Activated CD4-positive, CD25-positive, alpha-beta regulatory T cell (primary cell): ENCODE data around the gene THSD4.
"Not testable (repeated sequence)": the region's sequence is repeated elsewhere in the genome, so short reads cannot be mapped to it uniquely, and the experiment has no call there.

ENCODE experiments used
- DNase-seq, 4 experiments: peaks; one replicate each; lab custom pipeline; 2025; lab: John Stamatoyannopoulos, UW

THSD4 gene

GRCh38 chr15:71189718-71190117 lies 74.4 kb downstream of the THSD4 start:
- DNase-seq = no peak

DNA sequence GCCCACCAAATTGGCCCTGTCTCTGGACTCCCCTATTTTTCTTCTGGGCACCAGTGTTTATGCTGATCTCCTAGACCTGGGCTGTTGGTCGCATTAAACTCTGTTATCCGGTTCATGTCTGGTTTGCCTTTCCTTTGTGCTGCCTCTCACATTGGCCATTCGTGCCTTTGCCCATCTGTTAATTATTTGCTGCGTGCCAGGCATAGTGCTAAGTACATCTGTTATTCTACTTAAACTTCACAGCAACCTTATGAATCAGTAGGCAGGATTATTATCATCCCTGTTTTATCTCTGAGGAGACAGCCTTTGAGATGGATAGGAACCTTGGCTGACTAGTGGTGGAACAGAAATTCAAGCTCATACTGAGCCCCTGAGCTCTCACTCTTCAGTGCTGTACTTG lies 76.0 kb downstream of the THSD4 start:
- no peak for DNase-seq

GRCh38 chr15:71192816-71193215 lies 77.5 kb downstream of the THSD4 start:
- no peak for DNase-seq

DNA sequence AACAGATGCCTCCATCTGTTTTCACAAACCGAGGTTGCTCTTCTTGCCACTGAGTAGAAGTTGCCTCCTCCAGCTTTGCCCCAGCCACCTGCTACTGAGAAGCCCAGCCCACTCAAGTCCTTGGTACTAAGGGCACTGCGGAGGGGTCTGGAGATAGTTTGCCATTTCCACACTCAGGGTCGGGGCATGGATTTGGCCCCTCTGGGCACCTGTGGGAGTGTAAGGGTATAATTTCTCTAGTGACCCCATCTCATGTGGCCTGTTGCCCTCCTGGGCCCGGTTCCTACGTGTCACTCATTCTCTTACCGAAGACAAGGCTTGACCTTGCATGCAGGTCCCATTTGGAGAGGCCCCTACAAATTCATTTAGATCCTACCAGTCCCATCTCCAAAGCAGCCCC lies 79.0 kb downstream of the THSD4 start:
- no peak for DNase-seq

DNA sequence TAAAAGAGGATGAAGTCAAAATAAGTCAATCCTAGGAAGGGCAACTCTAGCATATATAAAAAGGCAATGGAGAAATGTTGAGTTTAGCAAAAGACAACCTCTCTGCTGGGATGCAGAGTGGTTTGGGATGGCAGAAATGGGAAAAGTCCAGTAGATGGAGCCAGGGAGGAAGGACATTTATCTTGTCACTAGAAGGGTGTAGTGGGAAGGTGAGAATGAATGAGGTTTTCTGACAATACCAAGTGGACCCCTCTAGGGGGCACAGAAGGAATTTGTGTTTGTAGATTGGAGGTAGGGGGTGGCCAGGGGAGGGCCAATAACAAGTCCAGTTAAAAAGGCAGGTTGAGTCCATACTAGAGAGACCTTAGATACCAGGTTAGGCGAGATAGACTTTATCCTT lies 80.0 kb downstream of the THSD4 start:
- DNase-seq = no peak

- DNase-seq = no peak
Measured at GRCh38 chr15:71197620-71198019, 82.3 kb downstream of the THSD4 start.

GRCh38 chr15:71198846-71199245 lies 83.6 kb downstream of the THSD4 start:
- DNase-seq = no peak

DNA sequence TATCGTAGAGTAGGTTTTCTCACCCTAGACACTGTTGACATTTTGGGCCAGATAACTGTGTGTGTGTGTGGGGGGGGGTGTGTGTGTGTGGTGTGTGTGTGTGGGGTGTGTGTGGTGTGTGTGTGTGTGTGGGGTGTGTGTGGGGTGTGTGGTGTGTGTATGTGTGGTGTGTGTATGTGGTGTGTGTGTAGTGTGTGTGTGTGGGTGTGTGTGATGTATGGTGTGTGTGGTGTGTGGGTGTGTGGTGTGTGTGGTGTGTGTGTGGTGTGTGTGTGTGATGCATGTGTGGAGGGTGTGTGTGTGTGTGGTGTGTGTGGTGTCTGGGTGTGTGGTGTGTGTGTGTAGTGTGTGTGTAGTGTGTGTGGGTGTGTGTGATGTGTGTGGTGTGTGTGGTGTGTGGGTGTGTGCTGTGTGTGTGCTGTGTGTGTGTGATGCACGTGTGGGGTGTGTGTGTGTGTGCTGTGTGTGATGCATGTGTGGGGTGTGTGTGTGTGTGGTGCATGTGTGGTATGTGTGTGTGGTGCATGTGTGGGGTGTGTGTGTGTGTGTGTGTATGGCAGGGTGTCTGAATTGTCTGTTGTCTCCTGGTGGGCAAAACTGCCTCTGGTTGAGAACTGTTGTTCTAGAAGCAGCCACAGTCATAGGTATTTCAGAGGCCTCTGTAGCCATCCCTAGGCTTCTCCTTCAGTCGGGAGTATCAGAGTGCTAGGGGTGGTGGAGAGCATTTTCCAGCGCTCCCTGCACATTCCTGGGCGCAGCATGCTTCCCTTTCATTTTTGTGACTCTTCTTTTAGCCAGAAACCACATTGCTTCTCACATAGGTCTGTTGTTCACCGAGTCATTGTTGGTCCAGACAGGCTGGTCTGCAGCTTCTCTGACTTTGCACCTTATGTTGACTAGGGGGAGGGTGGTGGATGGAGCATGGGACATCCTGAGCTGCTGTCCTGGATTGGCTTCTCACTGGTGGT lies 84.4 kb downstream of the THSD4 start:
- no peak for DNase-seq

GRCh38 chr15:71201477-71201876 lies 86.2 kb downstream of the THSD4 start:
- DNase-seq = no peak

GRCh38 chr15:71202712-71203111 lies 87.4 kb downstream of the THSD4 start:
- DNase-seq = no peak

DNA sequence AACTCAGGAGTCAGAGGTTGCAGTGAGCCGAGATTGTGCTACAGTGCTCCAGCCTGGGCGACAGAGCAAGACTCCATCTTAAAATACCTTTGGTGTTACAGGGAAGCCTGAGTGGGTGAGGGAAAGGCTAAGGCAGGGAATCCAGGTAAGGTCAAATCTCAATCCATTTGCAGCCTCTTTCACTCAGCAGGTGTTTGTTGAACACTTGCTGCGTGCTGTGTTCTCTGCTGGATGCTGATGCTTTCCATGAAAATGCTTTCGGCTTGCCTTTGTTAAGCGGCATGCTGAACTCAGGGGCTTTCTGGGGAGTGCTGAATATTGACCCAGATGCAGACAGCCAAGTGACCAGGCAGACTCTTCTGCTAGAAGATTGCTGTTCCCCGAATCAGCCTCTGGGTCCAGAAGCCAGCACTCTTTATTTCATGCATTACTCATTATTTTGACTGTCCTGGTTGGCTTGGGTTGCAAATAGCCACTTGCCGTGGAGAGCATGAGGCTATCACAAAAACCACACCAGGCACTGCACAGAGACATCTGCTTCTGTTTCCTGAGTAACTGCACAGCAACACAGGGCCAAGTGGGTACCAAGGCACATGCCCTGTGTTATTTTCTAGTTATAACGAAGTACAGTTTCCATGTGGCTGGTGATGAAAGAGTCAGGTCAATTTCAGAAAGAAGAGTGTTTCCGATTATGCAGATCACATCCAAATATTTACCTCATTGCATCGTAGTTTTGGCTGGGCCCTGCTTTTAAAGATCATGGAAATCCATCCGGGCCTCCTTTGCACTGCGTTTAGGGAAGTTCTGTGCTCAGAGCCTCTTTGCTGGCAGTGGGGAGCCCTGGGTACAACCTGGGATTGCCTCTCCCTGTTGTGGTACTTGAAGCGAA lies 88.6 kb downstream of the THSD4 start:
- no peak for DNase-seq

DNA sequence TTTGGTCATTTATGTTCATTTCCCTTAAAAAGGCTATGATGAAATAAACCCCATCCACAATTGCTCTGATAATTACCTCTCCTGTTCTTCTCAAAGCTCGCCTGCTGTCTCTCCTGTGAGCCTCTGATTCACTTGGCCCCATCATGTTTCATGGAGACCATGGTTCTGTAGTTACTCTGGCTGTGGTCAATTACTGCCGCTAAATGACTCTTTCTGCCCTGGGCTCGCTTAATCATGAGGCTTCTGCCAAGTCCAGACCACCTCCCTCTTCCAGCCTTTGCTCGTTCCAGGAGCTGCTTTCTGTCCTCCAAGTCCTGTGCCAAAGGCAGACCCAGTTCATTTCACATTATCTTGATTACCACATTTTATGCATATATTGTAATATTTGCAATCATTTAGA lies 91.9 kb downstream of the THSD4 start:
- DNase-seq = no peak

DNA sequence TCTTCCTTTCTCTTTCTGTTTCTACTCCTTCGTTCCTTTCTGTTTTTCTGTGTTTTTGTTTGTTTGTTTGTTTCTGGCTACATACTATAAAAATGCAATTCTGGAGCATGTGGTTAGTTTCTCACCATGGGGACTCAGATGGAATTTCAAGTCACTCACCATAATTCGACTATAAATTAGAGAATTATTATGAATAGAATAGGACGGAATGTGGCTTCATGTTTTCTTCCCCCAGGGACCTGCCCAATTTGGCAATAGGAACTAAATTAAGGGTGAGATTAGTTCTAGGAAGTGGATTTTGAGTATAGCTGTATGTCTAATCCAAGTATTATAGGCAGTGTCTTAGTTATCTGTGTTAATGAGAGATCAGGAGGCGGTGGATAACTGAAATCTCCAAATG lies 96.9 kb downstream of the THSD4 start:
- DNase-seq = no peak

DNA sequence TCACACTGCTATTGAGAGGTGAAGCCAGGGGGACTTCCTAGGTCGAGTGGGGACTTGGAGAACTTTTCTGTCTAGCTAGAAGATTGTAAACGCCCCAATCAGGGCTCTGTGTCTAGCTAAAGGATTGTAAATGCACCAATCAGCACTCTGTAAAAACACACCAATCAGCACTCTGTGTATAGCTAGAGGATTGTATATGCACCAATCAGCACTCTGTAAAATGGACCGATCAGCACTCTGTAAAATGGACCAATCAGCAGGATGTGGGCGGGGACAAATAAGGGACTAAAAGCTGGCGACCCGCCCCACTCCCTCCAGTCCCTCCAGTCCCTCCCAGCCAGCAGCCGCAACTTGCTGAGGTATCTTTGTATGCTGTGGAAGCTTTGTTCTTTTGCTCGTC lies 98.7 kb downstream of the THSD4 start:
- DNase-seq = not testable (repeated sequence)

DNA sequence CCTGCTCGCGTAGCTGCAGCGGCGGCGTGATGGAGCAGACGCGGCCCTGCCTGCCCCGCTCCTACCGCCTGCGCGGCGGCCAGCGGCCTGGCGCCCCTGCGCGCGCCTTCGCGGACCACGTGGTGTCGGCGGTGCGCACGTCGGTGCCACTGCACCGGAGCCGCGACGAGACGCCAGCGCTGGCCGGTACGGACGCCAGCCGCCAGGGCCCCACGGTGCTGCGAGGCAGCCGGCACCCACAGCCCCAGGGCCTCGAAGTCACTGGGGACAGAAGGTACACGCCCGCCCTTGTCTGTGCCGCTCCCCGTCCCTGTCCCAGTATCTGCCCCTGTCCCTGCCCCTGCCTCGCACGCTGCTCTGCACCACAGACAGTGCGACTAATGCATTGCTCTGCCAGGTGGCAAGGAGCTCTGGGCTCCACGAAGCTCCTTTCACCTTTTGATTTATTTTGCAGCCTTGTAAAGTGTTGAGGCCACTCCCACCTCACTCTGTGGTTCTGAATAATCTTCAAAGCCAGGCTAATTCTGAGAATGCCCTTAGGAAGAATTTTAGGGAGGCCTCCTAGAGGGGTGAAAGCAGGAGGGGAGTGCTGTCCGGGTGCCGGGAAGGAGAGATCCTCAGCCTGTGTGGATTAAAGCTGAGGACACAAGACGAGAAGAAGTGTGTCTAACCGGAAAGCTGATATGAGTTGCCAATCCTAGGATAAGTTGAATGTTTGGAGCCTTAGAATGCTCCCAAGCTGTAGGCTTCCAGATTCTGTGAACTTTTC lies 100.0 kb downstream of the THSD4 start:
- no peak for DNase-seq

- no peak for DNase-seq
Measured at GRCh38 chr15:71218272-71218805, 103.1 kb downstream of the THSD4 start.

DNA sequence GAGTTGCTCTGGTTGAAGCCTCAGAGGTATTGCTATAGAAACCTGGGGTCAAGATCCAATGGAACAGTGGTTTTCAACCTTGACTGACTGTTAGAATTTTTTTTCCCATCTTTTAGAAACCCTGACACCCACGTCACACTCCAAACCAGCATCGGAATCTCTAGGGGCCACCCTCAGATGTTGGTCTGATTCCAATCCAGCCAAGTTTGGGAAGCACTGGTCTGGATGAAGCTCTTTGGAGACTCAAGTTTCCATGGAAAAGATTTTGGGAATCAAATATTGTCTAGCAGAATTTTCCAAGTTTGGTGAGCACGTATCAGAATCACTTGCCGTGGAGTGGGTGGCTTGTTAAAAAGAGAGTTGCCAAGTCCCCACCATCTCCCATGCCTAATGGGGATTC lies 103.8 kb downstream of the THSD4 start:
- no peak for DNase-seq

- no peak for DNase-seq
Measured at GRCh38 chr15:71219645-71220044, 104.4 kb downstream of the THSD4 start.

DNA sequence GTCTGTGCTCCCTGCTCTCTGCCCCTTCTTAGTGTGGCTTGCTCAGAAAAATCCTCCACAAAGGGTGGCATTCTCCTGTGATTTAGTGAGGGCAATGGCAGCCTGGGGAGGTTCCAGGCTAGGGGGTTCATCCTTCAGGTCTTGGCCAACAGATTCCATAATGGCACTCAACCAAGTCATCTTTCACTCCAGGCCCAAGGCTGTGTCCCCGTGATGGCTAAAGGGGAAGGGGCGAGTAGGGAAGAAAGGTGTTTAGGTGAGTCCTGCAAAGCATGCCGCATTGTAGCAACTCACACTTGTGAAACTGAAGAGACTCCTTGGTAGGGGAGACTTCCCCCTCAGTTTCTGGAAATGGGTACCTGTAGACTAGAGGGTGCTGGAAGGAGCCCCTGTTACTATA lies 105.6 kb downstream of the THSD4 start:
- no peak for DNase-seq

- DNase-seq = no peak
Measured at GRCh38 chr15:71221417-71221816, 106.1 kb downstream of the THSD4 start.

- DNase-seq = no peak
Measured at GRCh38 chr15:71223516-71223915, 108.2 kb downstream of the THSD4 start.

DNA sequence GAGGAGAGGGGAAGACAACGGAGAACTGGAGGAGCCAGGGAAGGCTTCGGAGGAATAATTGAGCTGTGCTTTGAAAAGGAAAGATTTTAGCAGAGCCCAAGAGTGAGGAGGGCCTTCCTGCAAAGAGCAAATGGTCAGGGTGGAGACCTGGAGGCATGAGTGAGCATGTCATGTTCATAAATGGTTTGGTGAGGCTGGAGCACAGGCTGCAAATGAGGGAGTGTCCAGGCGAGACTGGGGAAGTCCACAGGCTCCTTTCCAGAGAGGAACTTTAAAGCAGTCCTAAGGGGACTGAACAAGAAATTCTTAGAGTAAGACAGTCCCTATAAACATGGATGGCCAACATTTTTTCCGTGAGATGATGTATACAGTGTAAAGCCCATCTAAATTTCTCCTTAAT lies 108.8 kb downstream of the THSD4 start:
- no peak for DNase-seq
